H9 (cell line): ENCODE results near the gene CRHR1. TPM values are rescaled to one million over a fixed set of nuclear protein-coding genes. Genes with fewer than 3 reads are reported as not detected.

Source experiments
- DNase-seq: peaks from one replicate; pipeline ENCODE4 v3.0.0-alpha.2; 2017
- H2AFZ ChIP-seq: one replicate; pipeline ENCODE4 v1.6.1; 2013; ENCODE audit warnings: mild to moderate bottlenecking, low read length, control low read depth, moderate library complexity
- H2AK5ac ChIP-seq: 2 replicates; pipeline ENCODE4 v1.6.1; 2013; ENCODE audit warnings: low read length, control low read depth, mixed read lengths; ENCODE audit not compliant: insufficient read length
- H2BK120ac ChIP-seq: one replicate; pipeline ENCODE4 v1.6.1; 2013; ENCODE audit warnings: low read depth, mild to moderate bottlenecking, low read length, control low read depth, inconsistent platforms; ENCODE audit not compliant: poor library complexity, severe bottlenecking
- H2BK12ac ChIP-seq: 2 replicates; pipeline ENCODE4 v1.6.1; 2013; ENCODE audit warnings: low read length, control low read depth, mixed read lengths, low read depth; ENCODE audit not compliant: insufficient read length
- H2BK15ac ChIP-seq: 2 replicates; pipeline ENCODE4 v1.6.1; 2013; ENCODE audit warnings: low read depth, low read length, control low read depth
- H2BK20ac ChIP-seq: one replicate; pipeline ENCODE4 v1.6.1; 2013; ENCODE audit warnings: low read depth, mild to moderate bottlenecking, low read length, control low read depth, inconsistent platforms; ENCODE audit not compliant: poor library complexity, severe bottlenecking
- H2BK5ac ChIP-seq: 2 replicates; pipeline ENCODE4 v1.6.1; 2013; ENCODE audit warnings: low read length, control low read depth, mixed read lengths; ENCODE audit not compliant: insufficient read length
- H3K14ac ChIP-seq: 2 replicates; pipeline ENCODE4 v1.6.1; 2013; ENCODE audit warnings: low read length, control low read depth; ENCODE audit not compliant: insufficient read depth
- H3K18ac ChIP-seq: 2 replicates; pipeline ENCODE4 v1.6.1; 2013; ENCODE audit warnings: low read depth, mild to moderate bottlenecking, mixed read lengths, low read length, control low read depth; ENCODE audit not compliant: insufficient read length
- H3K23ac ChIP-seq: 2 replicates; pipeline ENCODE4 v1.6.1; 2013; ENCODE audit warnings: low read length, control low read depth, mixed read lengths, low read depth; ENCODE audit not compliant: insufficient read length
- H3K23me2 ChIP-seq: 2 replicates; pipeline ENCODE4 v1.6.1; 2013; ENCODE audit warnings: low read depth, mild to moderate bottlenecking, mixed read lengths, low read length, control low read depth; ENCODE audit not compliant: insufficient read length, poor library complexity, severe bottlenecking
- H3K27ac ChIP-seq: 2 replicates; pipeline ENCODE4 v1.5.1; 2013; ENCODE audit warnings: low read length, control low read depth, mixed read lengths, low read depth; ENCODE audit not compliant: insufficient read length
- H3K27me3 ChIP-seq: 2 replicates; pipeline ENCODE4 v1.6.1; 2013; ENCODE audit warnings: low read length, control low read depth, inconsistent platforms; ENCODE audit not compliant: insufficient read depth
- H3K4ac ChIP-seq: 2 replicates; pipeline ENCODE4 v1.6.1; 2013; ENCODE audit warnings: low read depth, mild to moderate bottlenecking, control low read depth, inconsistent platforms, low read length, moderate library complexity
- H3K4me1 ChIP-seq: 2 replicates; pipeline ENCODE4 v1.6.1; 2013; ENCODE audit warnings: low read length, control low read depth, inconsistent platforms; ENCODE audit not compliant: insufficient read depth
- H3K4me2 ChIP-seq: 2 replicates; pipeline ENCODE4 v1.6.1; 2013; ENCODE audit warnings: low read length, control low read depth, mixed read lengths; ENCODE audit not compliant: insufficient read length, insufficient read depth
- H3K56ac ChIP-seq: 2 replicates; pipeline ENCODE4 v1.6.1; 2013; ENCODE audit warnings: low read depth, mild to moderate bottlenecking, mixed read lengths, low read length, control low read depth; ENCODE audit not compliant: insufficient read length
- H3K79me1 ChIP-seq: 2 replicates; pipeline ENCODE4 v1.6.1; 2013; ENCODE audit warnings: low read depth, mild to moderate bottlenecking, moderate library complexity, low read length, control low read depth, inconsistent platforms; ENCODE audit not compliant: insufficient read depth, poor library complexity, severe bottlenecking
- H3K79me2 ChIP-seq: 2 replicates; pipeline ENCODE4 v1.6.1; 2013; ENCODE audit warnings: low read length, control low read depth, inconsistent platforms; ENCODE audit not compliant: insufficient read depth
- H3K9ac ChIP-seq: 2 replicates; pipeline ENCODE4 v1.6.1; 2013; ENCODE audit warnings: low read length, control low read depth, mixed read lengths; ENCODE audit not compliant: insufficient read length; ENCODE audit errors: extremely low read depth
- H3K9me3 ChIP-seq: one replicate; pipeline ENCODE4 v1.6.1; 2013; ENCODE audit warnings: low read depth, low read length, inconsistent platforms; ENCODE audit not compliant: control insufficient read depth
- H3T11ph ChIP-seq: one replicate; pipeline ENCODE4 v1.6.1; 2013; ENCODE audit warnings: mild to moderate bottlenecking, low read length, control low read depth, inconsistent platforms
- H4K20me1 ChIP-seq: one replicate; pipeline ENCODE4 v1.6.1; 2013; ENCODE audit not compliant: control insufficient read depth, insufficient read length, insufficient read depth
- H4K5ac ChIP-seq: 2 replicates; pipeline ENCODE4 v1.6.1; 2013; ENCODE audit warnings: low read depth, mild to moderate bottlenecking, mixed read lengths, low read length, control low read depth; ENCODE audit not compliant: insufficient read length
- H4K8ac ChIP-seq: replicated peaks from 2 replicates; pipeline ENCODE4 v1.6.1; 2013; ENCODE audit warnings: low read length, control low read depth, mixed read lengths, low read depth; ENCODE audit not compliant: insufficient read length
- H4K91ac ChIP-seq: 2 replicates; pipeline ENCODE4 v1.6.1; 2013; ENCODE audit warnings: low read depth, mild to moderate bottlenecking, moderate library complexity, mixed read lengths, low read length, control low read depth; ENCODE audit not compliant: insufficient read length
- H3K27ac Mint-ChIP-seq, 3 experiments: 2 replicates in 2 of 3; 3 replicates in 1 of 3; pipeline ENCODE4 v1.8.0; 2020 to 2021; ENCODE audit warnings: mixed read lengths in 3 of 3, mild to moderate bottlenecking in 1 of 3, moderate library complexity in 1 of 3
- H3K27me3 Mint-ChIP-seq: 2 replicates; pipeline ENCODE4 v1.8.0; 2021; ENCODE audit warnings: low read depth, mild to moderate bottlenecking, moderate library complexity, mixed read lengths
- H3K36me3 Mint-ChIP-seq, 3 experiments: 2 replicates in 2 of 3; 3 replicates in 1 of 3; pipeline ENCODE4 v1.8.0; 2020 to 2021; ENCODE audit warnings: low read depth in 3 of 3, mixed read lengths in 3 of 3; ENCODE audit not compliant: insufficient read depth in 1 of 3
- H3K4me1 Mint-ChIP-seq, 2 experiments: 2 replicates each; pipeline ENCODE4 v1.8.0; 2020; ENCODE audit warnings: mixed read lengths in 2 of 2
- H3K4me3 Mint-ChIP-seq, 2 experiments: 2 replicates in 1 of 2; 3 replicates in 1 of 2; pipeline ENCODE4 v1.8.0; 2020 to 2021; ENCODE audit warnings: mild to moderate bottlenecking in 2 of 2, mixed read lengths in 2 of 2, moderate library complexity in 1 of 2
- H3K9me3 Mint-ChIP-seq, 2 experiments: 2 replicates in 1 of 2; 3 replicates in 1 of 2; pipeline ENCODE4 v1.8.0; 2020; ENCODE audit warnings: mild to moderate bottlenecking in 2 of 2, mixed read lengths in 2 of 2, moderate library complexity in 1 of 2
- WGBS: extraction: QIAGEN DNeasy Blood & Tissue Kit; methylation state at CpG from one replicate; pipeline ENCODE4 v1.1.7; 2013; ENCODE audit warnings: missing lambda C conversion rate, low lambda C conversion rate, mixed read lengths; ENCODE audit not compliant: insufficient read length; ENCODE audit errors: extremely low coverage; 5-methylcytosine and 5-hydroxymethylcytosine counted together
- total RNA-seq: library from RNA; stranded (reverse); gene quantifications from 2 replicates; pipeline ENCODE4 v1.2.1, GENCODE V29; 2021
- TF ChIP-seq, protein P1 (sequence below): fragments of 200-600 bp; sonication (generic); conservative IDR thresholded peaks from 3 replicates; pipeline ENCODE4 v1.8.0; 2021; ENCODE audit warnings: antibody characterized with exemption, mild to moderate bottlenecking

CRHR1 gene
- total RNA-seq, 1 experiment from 2014 or later: 0.52 TPM

DNA sequence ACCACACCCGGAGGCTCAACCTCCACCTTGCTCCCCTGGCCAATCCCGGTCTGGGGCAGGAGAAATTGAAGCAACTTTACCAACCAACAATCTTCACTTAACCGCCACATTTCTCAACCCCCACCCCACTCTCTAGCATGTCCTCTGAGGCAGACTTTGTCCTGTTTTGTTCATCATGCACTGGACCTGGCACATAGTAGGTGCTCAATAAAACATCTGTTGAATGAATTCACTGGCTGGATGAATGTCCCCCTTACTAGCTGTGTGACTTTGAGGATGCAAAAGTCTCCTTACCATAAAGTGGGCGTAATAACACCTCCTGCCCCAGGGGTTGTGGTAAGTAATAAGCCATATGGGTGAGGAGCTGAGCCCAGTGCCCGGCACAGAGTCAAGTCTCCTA is 66.3 kb downstream of the CRHR1 start:
- Histone ChIP-seq H3K4me1 (no peaks in the 10 kb centered on the region), H3K23me2 (no peaks in the 10 kb centered on the region), H2BK15ac (no peak overlapping the region), H3K4me2 (no peak overlapping the region), H3K79me2 (no peaks in the 10 kb centered on the region), H2BK5ac (no peak overlapping the region), H4K5ac (no peak overlapping the region), H2BK120ac (no peak overlapping the region), H3K18ac (no peak overlapping the region), H2BK20ac (no peak overlapping the region), H2BK12ac (no peak overlapping the region), H4K20me1 (peaks cover under 1% of the 10 kb centered on the region), H3K9ac (no peak overlapping the region), H3K27me3 (peaks cover 3% of the 10 kb centered on the region; the same call in 1 of the 2 replicates), H3K27ac (no peak overlapping the region), H3T11ph (no peak overlapping the region), H3K9me3 (no peaks in the 10 kb centered on the region), H2AFZ (no peak overlapping the region), H3K4ac (no peak overlapping the region), H3K14ac (no peak overlapping the region; the same call in 1 of the 2 replicates), H3K79me1 (no peaks in the 10 kb centered on the region), H4K8ac (no peak overlapping the region), H2AK5ac (no peak overlapping the region), H4K91ac (no peak overlapping the region), H3K23ac (no peak overlapping the region), H3K56ac (no peak overlapping the region)
- WGBS: no CpG with 5 or more reads among the region's 5 CpGs
- DNase-seq: no peak
- H3K4me1 Mint-ChIP-seq: 0 out of 4 replicates have a peak, but pooled peaks cover 0 to 3% of the 10 kb centered on the region in 2 experiments
- no peak overlapping the region for H3K27ac Mint-ChIP-seq
- TF ChIP-seq, protein P1, sequence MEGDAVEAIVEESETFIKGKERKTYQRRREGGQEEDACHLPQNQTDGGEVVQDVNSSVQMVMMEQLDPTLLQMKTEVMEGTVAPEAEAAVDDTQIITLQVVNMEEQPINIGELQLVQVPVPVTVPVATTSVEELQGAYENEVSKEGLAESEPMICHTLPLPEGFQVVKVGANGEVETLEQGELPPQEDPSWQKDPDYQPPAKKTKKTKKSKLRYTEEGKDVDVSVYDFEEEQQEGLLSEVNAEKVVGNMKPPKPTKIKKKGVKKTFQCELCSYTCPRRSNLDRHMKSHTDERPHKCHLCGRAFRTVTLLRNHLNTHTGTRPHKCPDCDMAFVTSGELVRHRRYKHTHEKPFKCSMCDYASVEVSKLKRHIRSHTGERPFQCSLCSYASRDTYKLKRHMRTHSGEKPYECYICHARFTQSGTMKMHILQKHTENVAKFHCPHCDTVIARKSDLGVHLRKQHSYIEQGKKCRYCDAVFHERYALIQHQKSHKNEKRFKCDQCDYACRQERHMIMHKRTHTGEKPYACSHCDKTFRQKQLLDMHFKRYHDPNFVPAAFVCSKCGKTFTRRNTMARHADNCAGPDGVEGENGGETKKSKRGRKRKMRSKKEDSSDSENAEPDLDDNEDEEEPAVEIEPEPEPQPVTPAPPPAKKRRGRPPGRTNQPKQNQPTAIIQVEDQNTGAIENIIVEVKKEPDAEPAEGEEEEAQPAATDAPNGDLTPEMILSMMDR: no peak
- H3K36me3 Mint-ChIP-seq: no peaks in the 10 kb centered on the region
- no peak overlapping the region; a peak in 1 of 5 replicates for H3K4me3 Mint-ChIP-seq
- H3K27me3 Mint-ChIP-seq: peaks cover 20% of the 10 kb centered on the region
- H3K9me3 Mint-ChIP-seq: 0 out of 5 replicates have a peak, but pooled peaks cover 0 to 3% of the 10 kb centered on the region in 2 experiments
